Brain microvascular endothelial cell (primary cell): ENCODE data around the gene HNRNPU.

Experiments used
- DNase-seq: peaks from one replicate; pipeline ENCODE4 v3.0.0-alpha.2; 2020
- H3K27ac ChIP-seq: fragments of 250-450 bp; sonication (Bioruptor Pico); 2 replicates; pipeline ENCODE4 v1.5.1; 2020; ENCODE audit warnings: mild to moderate bottlenecking, moderate library complexity
- H3K27me3 ChIP-seq: fragments of 250-450 bp; sonication (Bioruptor Pico); replicated peaks from 2 replicates; pipeline ENCODE4 v1.5.1; 2020; ENCODE audit warnings: mild to moderate bottlenecking
- H3K36me3 ChIP-seq: fragments of 250-450 bp; sonication (Bioruptor Pico); replicated peaks from 2 replicates; pipeline ENCODE4 v1.5.1; 2020; ENCODE audit warnings: mild to moderate bottlenecking
- H3K4me3 ChIP-seq: 2 replicates; pipeline ENCODE4 v1.5.1; 2011; ENCODE audit warnings: low read depth, mild to moderate bottlenecking, control low read depth, low read length, moderate library complexity
- CTCF ChIP-seq: IDR thresholded peaks from 2 replicates; pipeline ENCODE4 v1.5.1; 2011; ENCODE audit warnings: low read depth, mild to moderate bottlenecking, moderate library complexity, low read length, control low read depth, inconsistent platforms; ENCODE audit errors: missing control alignments
- in situ Hi-C: cut with HindIII; loops from 2 replicates; pipeline ENCODE4 v1.10.0; 2017; ENCODE audit warnings: low sequenced_read_pairs, low pct_ligation_motif_present

The HNRNPU gene

DNA sequence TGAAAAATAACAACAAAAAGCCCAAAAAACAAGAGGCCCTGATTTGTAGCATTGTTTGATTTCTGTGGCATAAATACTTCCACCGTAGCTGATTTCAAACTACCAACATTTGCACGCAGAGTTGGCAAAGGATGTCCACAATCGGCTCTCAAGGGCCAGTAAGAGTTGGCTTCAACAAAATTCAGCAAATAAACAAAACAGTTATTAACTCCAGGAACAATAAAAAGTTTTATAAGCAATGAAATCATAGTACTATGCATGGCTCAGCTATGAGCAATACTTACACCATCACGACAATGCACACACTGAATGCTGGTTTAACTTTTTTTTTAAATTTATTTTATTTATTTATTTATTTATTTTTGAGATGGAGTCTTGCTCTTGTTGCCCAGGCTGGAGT lies 37.6 kb downstream of the HNRNPU start:
- H3K36me3 ChIP-seq, result no peaks in the 10 kb centered on the region

GRCh38 chr1:244822878-244823277 lies 41.5 kb downstream of the HNRNPU start:
- Histone ChIP-seq H3K27ac (no peak overlapping the region), H3K27me3 (no peaks in the 10 kb centered on the region), H3K4me3 (no peak overlapping the region), H3K36me3 (no peaks in the 10 kb centered on the region)
- in situ Hi-C loops, result no loop called here
- no peak for TF ChIP-seq CTCF
- no peak for DNase-seq

More for the DNA sequence above, 37.6 kb downstream of the HNRNPU start:
- no peak for DNase-seq
- in situ Hi-C loops, result no loop called here
- Histone ChIP-seq H3K27me3 (no peaks in the 10 kb centered on the region), H3K4me3 (no peak overlapping the region), H3K27ac (no peak overlapping the region)
- TF ChIP-seq CTCF, result no peak

DNA sequence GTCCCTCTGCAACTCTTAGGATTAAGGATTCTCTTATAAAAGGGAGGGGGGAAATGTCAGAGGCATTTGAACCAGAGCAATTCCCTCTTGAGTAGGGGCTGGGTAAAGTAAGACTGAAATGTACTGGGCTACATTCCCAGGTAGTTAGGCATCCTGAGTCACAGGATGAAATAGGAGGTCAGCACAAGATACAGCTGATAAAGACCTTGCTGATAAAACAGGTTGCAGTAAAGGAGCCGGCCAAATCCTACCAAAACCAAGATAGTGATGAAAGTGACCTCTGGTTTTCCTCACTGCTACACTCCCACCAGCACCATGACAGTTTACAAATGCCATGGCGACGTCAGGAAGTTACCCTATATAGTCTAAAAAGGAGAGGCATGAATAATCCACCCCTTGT lies 43.2 kb downstream of the HNRNPU start:
- no peak for TF ChIP-seq CTCF
- in situ Hi-C loops, result no loop called here
- no peaks in the 10 kb centered on the region for H3K27me3 ChIP-seq

GRCh38 chr1:244820131-244820530 lies 44.2 kb downstream of the HNRNPU start:
- no peaks in the 10 kb centered on the region for H3K36me3 ChIP-seq
- no peak for TF ChIP-seq CTCF
- no peak overlapping the region for H3K27ac ChIP-seq
- no peak overlapping the region for H3K4me3 ChIP-seq
- H3K27me3 ChIP-seq, result no peaks in the 10 kb centered on the region
- in situ Hi-C loops, result no loop called here
- no peak for DNase-seq

More for the DNA sequence above, 43.2 kb downstream of the HNRNPU start:
- H3K4me3 ChIP-seq, result no peak overlapping the region
- DNase-seq, result no peak
- H3K36me3 ChIP-seq, result no peaks in the 10 kb centered on the region
- no peak overlapping the region for H3K27ac ChIP-seq

DNA sequence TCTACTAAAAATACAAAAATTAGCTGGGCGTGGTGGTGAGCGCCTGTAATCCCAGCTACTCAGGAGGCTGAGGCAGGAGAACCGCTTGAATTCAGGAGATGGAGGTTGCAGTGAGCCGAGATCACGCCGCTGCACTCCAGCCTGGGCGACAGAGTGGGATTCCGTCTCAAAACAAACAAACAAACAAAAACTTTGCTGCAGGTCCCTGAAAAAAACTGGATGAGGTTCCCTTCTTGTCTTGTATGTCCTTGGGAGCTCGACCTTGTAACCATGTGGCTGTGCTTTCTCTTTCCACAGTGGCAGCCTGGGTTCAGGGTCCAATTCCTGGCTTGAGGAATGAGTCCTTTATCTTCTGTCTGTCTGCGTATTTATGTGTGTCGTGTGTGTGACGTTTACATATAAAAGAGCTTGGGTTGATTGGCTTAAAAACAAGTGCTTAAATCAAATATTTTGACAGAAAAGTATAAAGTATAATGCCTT lies 46.9 kb downstream of the HNRNPU start:
- DNase-seq, result no peak
- TF ChIP-seq CTCF, result no peak
- in situ Hi-C loops, result no loop called here
- no peaks in the 10 kb centered on the region for H3K36me3 ChIP-seq
- H3K27me3 ChIP-seq, result no peaks in the 10 kb centered on the region
- H3K27ac ChIP-seq, result no peak overlapping the region
- no peak overlapping the region for H3K4me3 ChIP-seq

- TF ChIP-seq CTCF, result no peak
- in situ Hi-C loops, result no loop called here
- H3K27me3 ChIP-seq, result no peaks in the 10 kb centered on the region
- H3K27ac ChIP-seq, result no peak overlapping the region
- no peak overlapping the region for H3K4me3 ChIP-seq
- no peaks in the 10 kb centered on the region for H3K36me3 ChIP-seq
- DNase-seq, result no peak
These were observed 48.7 kb downstream of the HNRNPU start for GRCh38 chr1:244815600-244816099.
